HG03457 (cell line): ENCODE data around the gene LGI2.
"Not testable (repeated sequence)": the region's sequence is repeated elsewhere in the genome, so short reads cannot be mapped to it uniquely, and the experiment has no call there.

Source experiments
- ATAC-seq: cut with Tn5 transposase; IDR thresholded peaks from one replicate; pipeline ENCODE4 v1.9.1; 2021; ENCODE audit warnings: moderate number of reproducible peaks; ENCODE audit not compliant: unreplicated experiment

LGI2 gene, protein sequence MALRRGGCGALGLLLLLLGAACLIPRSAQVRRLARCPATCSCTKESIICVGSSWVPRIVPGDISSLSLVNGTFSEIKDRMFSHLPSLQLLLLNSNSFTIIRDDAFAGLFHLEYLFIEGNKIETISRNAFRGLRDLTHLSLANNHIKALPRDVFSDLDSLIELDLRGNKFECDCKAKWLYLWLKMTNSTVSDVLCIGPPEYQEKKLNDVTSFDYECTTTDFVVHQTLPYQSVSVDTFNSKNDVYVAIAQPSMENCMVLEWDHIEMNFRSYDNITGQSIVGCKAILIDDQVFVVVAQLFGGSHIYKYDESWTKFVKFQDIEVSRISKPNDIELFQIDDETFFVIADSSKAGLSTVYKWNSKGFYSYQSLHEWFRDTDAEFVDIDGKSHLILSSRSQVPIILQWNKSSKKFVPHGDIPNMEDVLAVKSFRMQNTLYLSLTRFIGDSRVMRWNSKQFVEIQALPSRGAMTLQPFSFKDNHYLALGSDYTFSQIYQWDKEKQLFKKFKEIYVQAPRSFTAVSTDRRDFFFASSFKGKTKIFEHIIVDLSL

DNA sequence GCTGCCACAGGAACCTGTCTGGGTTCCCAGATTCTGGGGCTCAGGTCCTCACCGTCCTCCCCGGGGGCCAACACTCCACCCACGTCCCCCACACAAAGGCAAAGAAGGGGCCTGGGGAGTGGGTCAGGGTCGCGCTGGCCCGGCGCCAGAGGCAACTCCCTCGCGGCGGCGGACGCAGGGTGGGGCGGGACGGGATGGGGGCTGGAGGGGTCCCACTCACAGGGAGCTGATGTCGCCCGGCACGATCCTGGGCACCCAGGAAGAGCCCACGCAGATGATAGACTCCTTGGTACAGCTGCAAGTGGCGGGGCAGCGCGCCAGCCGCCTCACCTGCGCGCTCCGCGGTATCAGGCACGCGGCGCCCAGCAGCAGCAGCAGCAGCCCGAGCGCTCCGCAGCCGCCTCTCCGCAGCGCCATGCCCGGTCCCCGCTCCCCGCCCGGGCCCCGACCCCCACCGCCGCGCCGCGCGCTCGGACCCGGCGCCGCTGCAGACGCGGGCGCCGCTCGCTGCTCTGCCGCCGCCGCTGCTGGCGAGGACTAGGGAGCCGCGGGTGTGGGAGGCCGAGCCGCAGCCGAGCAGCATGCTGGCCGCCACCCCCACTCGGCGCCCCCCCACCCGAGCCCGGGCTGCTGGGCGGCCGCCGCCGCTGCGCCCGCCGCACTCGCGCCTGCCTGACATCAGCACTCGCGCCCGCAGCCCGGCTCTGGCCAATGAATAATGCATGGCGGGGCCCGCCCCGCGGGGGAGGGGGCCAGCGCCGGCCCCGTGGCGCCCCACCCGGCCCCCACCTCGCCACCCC, at the start of gene LGI2:
TSS of gene LGI2 (minus strand) at position 670 of the 800 bp plus-strand sequence. CDS start at position 417, 253 bp downstream.
- ATAC-seq: no peak

DNA sequence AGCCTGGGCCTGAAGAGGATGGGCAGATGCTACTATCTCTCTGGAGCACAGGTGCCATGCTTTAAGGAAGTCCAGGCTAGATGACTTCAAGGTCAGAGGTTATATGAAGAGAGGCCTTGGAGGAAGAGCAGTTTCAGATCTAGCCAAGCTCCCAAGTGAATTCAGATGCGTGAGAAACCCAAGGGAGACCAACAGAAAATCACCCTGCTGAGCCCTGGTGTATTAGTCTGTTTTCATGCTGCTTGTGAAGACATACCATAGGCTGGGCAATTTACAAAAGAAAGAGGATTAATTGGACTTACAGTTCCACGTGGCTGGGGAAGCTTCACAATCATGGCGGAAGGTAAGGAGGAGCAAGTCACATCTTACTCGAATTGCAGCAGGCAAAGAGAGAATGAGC, 47.8 kb upstream of the LGI2 start:
- ATAC-seq: no peak

DNA sequence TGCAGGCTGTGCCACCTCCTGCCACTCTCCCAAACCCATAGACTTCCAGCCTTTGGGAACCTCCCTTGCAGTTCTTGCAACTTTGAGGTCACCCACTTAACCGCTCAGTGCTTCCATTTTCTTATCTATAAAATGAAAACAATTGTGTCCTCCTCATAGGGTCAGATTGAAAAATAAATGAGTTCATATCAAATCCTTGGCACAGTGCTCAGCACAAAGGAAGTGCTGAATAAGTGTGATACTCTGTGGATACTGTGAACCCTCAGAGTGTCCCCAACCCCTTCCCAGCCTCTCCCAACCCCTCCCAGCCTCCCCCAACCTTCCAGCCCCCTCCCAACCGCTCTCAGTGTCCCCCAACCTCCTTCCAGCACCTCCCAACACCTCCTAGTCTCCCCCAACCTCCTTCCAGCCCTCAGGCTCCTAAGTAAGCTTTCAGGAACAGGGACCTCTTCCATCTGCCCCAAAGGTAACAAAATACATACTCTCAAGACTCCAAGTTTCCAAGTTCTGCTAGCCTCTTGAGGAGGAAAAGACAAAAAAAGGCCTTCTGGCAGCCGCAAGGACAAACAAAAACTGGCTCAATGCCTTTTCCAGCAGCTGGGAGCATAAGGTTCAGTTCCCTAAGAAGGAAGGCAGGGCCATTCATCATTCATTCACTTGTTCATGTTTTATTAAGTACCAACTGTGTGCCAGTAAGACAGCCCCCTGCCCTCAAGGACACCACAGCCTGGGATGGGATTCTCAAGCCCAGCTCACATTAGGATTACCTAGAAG, 46.1 kb upstream of the LGI2 start:
- no peak for ATAC-seq

DNA sequence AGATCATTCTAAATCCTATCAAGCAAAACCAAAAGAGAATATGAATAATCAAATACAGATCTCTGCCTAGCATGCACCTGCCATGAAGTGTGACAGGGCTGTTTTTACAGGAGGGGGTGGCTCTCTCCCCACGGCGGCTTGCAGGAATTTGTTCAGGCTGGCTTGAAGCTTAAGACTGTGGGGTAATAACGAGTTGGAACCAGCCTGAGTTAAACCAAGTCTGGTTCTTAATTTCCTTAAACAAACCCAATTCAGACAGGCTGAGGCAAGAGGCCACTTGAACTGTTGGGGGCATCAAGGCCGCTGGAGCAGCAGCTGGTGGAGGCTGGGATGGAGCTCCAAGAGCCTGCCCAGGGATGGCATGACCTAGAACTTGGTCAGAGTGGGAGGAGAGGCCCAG, 45.1 kb upstream of the LGI2 start:
- ATAC-seq: no peak

DNA sequence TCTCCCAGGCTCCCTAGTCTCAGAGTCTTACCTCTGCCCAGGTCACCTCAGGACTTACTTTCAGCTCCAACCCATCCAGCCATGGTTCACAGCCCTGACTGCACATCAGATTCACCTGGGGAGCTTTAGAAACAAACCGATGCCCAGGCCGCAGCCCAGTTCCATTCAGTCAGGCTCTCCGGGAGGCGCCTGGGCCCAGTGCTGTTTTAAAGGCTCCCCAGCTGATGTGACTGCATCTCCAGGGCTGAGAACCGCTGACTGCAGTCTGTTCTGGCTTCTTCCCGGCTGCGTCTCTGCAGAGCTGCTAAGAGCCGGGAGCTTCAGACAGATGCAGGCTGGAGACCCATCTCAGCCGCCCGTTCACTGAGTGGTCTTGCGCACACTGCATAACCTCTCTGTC, 44.4 kb upstream of the LGI2 start:
- ATAC-seq: no peak

DNA sequence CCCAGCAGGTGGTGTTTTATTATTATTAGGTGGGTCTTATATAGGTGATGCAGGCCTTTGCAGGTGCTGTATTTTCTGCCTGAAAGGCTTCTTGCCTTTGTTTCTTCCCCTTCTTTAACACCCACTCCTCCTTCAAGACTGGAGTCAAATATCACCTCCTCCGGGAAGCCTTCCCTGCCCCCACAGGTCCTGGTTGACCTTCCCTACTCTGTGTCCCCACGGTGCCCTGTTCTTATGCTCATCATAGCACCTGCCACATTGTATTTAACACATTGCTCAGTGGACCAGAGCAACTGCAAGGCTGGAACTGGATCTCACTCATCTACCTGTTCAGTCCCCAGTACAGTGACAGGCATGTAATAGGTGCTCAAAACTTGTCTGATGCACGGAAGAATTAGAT, 39.8 kb upstream of the LGI2 start:
- ATAC-seq: no peak

DNA sequence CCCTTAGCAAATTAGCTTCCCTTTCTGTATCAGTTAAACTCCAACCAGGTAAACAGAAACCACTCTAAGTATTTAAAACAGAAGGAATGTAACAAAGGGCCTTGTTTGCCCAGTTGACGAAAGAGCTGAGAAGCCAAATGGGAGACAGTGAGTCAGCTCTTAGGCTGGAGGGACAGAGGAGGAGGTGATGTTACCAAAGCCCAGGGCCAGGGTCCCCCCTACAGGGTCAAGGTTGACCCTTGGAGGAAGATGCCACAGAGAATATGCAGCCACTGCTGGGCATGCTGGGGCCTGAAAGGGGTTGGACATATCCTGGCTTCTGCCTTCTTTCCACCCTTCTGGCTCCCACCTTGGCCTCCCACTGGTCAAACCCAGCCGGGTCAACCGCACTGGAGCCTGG, 38.3 kb upstream of the LGI2 start:
- no peak for ATAC-seq

DNA sequence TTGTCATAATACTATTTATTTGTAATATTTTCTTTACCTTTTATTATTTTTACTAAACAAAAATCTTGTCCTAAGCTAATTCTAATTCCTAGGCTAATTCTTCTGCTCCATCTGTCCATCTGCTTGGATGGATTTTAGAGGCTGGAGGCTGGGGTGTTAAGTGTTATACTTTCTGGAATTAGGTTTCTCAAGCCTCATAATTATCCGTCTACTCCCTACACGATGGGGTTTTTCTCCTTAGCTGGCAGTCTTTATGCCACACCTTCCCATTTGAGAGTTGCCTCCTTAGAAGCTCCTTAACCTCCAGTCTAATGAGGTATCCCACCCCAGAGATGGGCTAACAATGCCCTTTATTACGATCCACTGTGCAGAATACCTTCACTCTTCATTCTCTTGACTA, 37.6 kb upstream of the LGI2 start:
- no peak for ATAC-seq

DNA sequence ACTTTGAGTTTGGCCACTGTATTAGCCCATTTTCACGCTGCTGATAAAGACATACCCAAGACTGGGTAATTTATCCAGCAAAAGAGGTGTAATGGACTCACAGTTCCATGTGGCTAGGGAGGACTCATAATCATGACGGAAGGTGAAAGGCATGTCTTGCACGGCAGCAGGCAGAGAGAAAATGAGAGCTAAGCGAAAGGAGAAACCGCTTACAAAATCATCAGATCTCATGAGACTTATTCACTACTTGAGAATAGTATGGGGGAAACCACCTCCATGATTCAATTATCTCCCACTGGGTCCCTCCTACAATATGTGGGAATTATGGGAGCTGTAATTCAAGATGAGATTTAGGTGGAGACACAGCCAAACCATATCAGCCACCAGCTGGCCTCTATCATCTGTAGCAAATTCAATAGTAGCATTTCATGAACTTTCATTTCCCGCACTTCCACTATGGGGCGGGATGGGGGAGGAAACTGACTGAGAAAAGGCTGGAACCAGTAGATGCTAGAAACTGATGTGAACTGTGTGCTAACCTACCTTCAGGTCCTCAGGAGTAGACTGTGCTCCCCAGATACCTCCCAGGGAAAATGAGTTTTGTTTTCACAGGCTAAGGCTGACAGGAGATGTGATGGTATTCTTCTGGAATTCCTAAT, 35.3 kb upstream of the LGI2 start:
- no peak for ATAC-seq

DNA sequence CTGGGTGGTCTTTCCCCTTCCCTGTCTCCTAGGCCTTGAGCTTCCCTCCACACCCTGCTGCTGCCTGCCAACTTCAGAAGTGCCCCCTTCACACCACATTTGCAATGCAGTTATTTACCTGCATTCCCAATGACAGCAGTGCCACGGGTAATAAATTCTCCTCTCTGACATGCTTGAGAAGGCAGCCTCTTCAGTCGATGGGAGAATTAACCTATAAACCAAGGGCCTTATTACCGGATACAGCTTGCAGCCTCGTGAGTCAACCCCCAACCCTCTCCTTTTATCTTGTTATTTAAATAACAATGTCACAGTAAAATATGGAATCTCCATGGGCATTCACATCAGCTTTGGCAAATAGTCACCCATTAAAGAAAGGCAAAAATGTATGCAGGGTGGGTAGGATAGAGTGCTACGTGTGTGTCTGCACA, 34.7 kb upstream of the LGI2 start:
- no peak for ATAC-seq

DNA sequence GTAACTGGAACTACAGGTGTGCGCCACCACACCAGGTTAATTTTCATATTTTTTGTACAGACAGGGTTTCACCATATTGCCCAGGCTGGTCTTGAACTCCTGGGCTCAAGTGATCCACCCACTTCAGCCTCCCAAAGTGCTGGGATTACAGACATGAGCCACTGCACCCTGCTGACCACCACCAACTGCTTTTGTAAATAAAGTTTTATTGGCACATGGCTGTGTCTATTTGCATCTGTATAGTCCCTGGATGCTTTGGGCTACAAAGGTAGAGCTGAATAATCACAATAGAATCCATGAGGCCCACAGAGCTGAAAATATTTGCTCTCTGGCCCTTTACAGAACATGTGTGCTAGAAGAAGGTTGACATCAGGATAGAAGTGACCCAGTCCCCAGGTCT, 33.7 kb upstream of the LGI2 start:
- ATAC-seq: not testable (repeated sequence)

DNA sequence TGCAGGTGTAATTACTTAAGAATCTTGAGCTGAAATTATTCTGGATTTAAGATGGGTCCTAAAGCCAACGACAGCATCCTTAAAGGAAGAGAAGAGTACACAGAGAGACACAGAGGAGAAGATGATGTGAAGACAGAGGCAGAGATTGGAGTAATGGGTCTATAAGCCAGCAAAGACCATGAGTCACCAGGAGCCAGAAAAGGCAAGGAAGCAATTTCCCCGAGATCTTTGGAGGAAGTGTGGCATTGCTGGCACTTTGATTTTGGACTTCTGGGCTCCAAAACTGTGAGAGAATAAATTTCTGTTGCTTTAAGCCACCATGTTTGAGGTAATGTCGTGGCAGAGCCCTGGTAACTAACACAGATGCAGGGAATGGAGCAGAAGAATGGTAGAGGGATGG, 32.4 kb upstream of the LGI2 start:
- no peak for ATAC-seq

DNA sequence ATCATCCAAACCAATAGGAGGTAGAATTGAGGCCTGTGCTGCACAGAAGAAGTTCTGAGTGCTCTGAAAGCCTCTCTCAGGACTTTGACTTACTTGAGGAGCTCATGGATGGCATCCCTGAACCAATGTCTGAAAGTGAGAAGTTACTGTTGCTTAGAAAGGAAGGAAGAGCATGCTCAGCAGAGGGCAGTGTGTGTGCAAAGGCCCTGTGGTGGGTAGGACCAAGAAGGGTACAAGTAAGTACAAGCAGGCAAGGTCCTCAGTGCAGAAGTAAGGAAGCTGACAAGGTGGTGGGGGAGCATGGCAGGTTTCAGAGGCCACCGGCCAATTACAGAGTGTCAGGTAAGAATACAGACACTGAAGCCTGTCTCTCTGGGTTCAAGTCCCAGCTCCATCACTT, 31.4 kb upstream of the LGI2 start:
- ATAC-seq: no peak

DNA sequence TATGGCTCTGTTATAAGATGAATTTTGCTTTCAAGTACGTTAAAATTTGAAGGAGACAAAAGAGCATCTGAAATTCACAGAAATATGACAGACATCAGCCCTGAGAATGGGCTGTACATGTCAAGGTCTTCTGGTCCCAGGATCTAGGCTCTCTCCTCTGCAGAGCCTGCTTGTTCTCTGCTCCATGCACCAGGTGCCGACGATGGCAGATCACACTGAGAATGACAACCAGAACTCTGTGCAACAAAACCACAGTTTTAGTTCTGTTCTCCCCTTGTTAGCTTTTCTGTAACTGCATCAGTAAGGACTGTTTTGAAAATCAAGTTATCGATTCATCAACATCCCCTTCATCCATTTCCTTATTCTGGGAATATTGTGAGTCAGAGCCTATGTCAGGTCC, 30.9 kb upstream of the LGI2 start:
- no peak for ATAC-seq

DNA sequence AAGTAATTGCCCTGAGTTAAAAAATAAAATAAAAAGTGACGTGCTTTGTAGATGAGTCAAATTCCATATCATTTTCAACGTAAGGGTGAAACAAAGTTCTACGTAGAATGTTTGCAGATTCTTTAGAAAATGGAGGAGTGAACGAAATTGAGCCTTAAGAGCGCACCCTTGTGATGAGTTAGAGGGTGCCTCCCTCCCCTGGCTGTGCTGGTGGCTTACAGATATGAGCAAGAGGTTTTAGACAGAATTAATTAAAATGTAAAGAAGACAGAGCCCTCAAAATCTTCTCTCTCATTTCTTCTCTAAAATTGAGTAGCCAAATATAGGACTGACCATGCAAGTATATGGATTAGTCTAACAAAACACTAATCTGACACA, 30.2 kb upstream of the LGI2 start:
- no peak for ATAC-seq

DNA sequence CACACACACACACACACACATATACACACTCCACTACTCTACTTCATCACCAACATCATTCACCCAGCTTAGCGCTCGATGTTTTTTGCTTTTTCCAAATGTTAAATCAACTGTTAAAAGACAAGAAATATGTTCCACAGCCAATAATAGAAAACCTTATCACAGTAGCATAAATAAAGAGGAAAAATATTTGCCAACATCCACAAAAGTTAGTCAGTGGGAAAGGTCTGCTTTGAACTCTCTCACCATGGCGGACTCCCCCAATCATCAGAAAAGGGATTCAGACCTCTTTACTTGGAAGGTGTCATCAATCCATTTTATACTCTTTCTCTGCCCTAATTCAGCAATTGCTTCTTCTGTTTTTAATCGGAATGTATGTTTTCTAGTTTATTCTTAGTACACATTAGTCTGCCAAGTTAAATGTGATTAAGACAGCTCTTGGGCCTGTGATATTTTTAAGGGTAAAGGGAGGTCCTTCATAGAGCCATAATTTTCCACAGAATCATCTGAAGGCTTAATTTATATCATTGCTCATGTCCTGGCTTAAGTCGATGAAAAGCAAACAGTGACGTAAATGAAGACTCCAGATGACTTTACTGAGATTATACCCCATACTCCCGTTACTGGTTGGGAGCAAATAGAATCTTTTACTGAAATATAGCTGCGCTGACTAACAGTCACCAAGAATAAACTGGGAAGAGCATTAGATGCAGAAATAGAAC, 29.7 kb upstream of the LGI2 start:
- no peak for ATAC-seq

DNA sequence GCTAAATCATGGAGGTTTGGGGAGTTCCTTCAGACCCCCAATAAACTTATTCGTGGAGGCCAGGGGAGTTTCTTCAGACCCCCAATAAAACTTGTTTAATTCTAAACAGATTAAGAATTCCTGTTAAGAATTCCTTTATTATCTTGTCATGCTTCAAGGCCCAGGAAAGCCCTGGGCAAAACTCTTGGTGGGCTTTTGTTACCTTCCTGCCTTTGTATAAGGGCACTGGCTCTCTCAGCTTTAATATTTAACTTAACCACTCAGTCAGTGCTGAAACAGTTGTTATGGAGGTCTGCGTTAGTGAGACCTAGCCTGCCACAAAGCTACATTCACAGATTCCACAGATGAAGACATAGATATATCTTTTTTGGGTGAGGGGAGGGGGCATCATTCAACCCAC, 29.0 kb upstream of the LGI2 start:
- no peak for ATAC-seq

DNA sequence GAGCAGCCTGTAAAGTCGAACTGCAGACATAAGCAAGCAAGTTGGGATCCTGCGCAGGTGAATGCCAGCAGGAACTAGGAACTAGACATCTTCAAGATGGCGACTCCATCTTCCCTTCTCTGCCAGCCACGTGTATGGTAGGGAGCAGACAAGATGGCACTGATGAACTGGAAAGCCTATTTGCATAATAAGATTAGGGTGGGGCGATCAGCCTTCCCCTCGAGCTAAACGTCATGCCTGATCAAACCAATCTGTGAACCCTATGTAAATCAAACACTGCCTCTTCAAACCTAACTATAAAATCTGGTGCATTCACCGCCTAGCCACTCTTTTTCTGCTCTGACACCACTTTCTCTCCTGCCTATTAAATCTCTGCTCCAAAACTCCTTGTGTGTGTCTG, 28.1 kb upstream of the LGI2 start:
- no peak for ATAC-seq

DNA sequence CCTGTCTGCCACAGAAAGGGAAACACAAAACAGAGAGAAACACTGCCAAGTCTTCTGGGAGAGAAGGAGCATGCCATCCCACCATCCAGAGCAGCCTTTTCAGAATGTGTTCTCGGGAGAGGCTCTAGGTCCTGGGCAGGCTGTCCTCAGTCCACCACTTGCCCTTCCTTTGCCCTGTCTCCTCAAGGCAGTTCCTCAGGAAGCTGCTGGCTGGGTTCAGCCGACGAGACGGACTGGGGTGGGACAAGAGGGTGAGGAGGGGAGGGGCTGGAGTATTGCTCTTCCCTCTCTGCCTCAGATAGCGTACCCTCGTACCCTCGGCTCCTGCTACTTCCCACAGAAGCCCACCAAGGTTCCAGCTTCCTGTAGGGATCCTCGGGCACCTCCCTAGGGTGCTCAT, 26.6 kb upstream of the LGI2 start:
- ATAC-seq: no peak

DNA sequence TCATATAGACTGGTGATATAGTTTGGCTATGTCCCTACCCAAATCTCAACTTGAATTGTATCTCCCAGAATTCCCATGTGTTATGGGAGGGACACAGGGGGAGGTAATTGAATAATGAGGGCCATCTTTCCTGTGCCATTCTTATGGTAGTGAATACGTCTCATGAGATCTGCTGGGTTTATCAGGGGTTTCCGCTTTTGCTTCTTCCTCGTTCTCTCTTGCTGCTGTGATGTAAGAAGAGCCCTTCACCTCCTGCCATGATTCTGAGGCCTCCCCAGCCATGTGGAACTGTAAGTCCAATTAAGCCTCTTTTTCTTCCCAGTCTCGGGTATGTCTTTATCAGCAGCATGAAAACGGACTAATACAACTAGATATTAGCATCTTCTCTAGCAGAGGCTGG, 21.3 kb upstream of the LGI2 start:
- ATAC-seq: not testable (repeated sequence)
